Stimulated activated naive CD4-positive, alpha-beta T cell treated with Interleukin-2 at 50 U/mL for 16 hours (primary cell): ENCODE results near the gene ARGLU1.
A peak's percentile ranks its signal among the peaks of the same experiment; 100 is the strongest.
"Not testable (repeated sequence)": the region's sequence is repeated elsewhere in the genome, so short reads cannot be mapped to it uniquely, and the experiment has no call there.

Experiments used
- DNase-seq: peaks from one replicate; lab custom pipeline; 2025; lab: John Stamatoyannopoulos, UW

ARGLU1 gene

DNA sequence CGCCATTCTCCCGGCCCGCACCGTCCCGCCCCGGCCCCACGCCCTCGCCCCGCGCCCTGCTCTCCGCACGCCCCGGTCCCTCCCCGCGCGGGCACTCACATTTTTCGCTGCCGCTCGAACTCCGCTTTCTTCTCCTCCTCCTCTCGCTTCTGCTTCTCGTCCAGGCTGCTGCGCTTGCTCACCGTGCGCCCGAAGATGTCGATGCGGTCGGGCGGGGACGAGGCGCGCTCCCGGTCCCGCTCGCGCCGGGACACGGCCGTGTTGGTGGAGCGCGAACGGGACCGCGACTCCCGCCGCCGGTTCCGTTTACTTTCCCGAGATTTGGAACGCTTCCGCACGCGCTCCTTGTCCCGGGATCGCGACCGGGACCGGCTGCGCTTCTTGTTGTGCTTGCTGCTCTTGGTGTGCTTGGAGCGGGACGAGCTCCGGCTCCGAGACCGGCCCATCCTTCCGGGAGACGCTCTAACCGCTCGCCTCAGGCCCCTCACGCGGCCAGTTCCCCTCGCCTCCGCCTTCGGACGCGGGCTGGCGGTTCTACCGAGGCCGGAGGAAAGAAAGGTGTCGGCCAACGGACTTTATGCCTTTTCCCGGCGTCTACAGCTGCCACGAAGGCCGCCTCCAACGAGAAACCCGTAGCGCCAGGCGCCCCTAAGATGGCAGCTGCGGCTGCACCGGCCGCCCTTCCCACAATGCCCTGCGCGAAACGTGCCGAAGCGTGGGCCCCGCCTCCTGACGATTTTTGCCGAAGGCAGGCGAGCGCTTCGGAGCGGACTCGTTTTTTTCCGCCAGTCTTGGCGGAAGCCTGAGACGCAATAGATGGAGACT, at the start of gene ARGLU1:
Gene ARGLU1, minus strand, starts transcription at position 664 of the 825 bp plus-strand sequence. Its CDS starts 218 bp downstream, at position 446.
- peak; percentile 92 for DNase-seq

- DNase-seq: no peak
Measured at GRCh38 chr13:106617561-106617960, 49.6 kb upstream of the ARGLU1 start.

GRCh38 chr13:106616729-106617128, 48.8 kb upstream of the ARGLU1 start:
- no peak for DNase-seq

DNA sequence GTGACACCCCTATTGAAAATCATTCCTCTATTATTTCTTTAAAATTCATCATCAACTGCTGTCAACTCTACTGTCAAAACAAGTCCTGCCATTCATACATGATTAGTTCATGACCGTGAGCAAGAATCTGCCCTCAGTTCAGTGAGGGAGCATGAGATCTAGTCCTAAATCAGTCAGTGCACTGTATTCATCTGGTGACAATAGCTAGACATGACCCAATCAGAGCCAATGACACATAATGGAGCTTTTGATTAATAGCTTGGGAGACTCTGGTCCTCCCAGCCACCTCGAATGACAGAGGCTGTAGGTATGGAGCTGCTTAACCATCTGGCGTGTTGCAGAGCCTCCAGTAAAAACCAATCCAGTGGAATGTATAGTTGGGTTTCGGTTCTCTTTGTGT, 46.9 kb upstream of the ARGLU1 start:
- no peak for DNase-seq

GRCh38 chr13:106612688-106613087, 44.8 kb upstream of the ARGLU1 start:
- no peak for DNase-seq

DNA sequence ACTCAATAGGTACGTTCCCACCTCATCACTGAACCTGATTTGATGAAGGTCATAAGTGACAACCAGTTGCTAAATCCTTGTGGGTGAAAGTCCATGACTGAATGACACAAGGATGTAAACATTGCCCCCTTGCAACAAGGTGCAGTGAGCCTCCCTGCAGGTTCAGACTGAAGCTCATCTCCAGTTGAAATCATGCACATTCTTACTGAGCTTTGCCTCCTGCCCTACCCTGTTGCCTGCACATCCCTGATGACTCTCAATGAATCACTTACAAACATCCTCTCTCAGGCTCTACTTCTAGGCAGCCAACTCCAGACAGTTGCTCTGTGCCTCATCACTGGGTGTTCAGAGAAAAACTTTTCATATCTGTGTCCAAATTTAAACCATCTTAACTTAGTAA, 42.5 kb upstream of the ARGLU1 start:
- no peak for DNase-seq

- DNase-seq: no peak
Measured at GRCh38 chr13:106609116-106609515, 41.2 kb upstream of the ARGLU1 start.

- DNase-seq: no peak
Measured at GRCh38 chr13:106603546-106603945, 35.6 kb upstream of the ARGLU1 start.

DNA sequence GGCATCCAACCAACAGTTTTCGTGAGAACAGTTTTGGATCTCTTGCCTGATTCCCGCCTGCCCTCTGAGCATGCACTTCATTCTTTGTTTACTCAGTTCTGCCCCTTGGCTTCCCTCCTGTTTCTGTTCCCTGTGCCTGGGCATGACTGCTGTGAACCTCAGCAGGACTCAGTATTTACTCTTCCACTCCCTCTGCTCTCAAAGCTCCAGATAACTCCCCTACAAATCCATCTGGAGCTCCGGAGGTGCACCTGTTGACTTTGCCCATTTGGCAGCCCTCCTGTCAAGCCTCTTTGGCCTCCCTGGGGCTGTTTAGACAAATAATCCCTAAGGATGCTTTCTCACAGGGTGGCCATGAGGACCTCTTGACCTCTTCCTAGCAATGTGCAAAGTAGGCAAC, 34.2 kb upstream of the ARGLU1 start:
- DNase-seq: no peak

- DNase-seq: no peak
Measured at GRCh38 chr13:106601489-106601888, 33.6 kb upstream of the ARGLU1 start.

- DNase-seq: not testable (repeated sequence)
Measured at GRCh38 chr13:106600798-106601135, 32.8 kb upstream of the ARGLU1 start.

- DNase-seq: no peak
Measured at GRCh38 chr13:106599875-106600797, 32.2 kb upstream of the ARGLU1 start.

- no peak for DNase-seq
Measured at GRCh38 chr13:106597749-106598395, 29.9 kb upstream of the ARGLU1 start.

DNA sequence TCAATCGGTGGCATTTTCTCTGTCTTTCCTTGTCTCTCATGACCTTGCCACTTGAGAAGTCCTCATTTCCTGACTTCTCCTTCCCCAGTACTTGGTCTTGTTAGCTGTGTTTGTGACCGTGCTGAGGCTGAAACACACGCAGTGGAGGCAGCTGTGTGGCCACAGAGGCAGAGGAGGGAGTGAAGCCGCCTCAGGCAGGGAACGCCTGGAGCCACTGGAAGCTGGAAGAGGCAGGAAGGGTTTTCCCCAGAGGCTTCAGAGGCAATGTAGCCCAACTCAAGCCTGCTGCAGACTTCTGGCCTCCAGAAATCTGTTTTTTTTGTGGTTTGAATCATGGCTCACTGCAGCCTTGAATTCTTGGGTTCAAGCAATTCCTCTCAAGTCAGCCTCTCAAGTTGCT, 29.2 kb upstream of the ARGLU1 start:
- no peak for DNase-seq

GRCh38 chr13:106596275-106596937, 28.5 kb upstream of the ARGLU1 start:
- DNase-seq: no peak

DNA sequence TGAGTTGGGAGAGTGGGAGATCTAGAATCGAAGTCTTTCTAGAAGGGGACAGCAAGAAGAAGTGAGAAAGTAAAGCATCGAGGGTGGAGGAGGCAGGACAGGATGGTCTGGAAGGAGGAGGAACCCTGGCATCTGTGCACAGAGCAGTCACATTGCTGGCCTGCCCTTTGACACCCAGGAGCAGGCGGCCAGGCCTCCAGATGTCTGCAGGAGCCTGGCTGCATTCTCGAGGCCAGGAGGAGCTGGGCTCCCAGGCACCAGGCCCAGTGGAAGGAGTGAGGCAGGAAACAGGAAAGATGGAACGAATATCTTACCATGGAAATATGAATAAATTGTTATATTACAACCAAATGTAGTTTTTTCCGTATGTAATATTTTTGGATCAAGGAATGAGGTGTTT, 27.7 kb upstream of the ARGLU1 start:
- DNase-seq: no peak

GRCh38 chr13:106594980-106595379, 27.0 kb upstream of the ARGLU1 start:
- DNase-seq: no peak

DNA sequence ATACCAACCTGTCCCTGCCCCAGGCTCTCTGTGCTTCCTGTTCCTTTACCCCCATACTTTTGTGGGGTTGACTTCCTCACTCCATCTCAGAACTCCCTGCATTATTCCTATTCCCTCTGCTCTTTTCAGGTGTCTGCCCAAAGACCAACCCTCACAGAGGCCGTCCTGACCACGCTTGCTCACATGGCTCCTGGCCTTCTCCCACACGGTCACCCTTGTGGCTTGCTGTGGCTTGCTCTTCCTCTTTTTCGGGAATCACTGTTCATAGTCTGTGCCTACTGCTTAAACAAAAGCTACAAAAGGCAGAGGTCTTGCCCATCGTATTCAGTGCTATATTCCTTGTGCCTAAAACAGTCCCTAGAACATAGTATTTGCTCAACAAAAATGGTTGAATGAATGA, 25.2 kb upstream of the ARGLU1 start:
- DNase-seq: no peak

- no peak for DNase-seq
Measured at GRCh38 chr13:106591299-106591698, 23.4 kb upstream of the ARGLU1 start.

GRCh38 chr13:106589716-106590115, 21.8 kb upstream of the ARGLU1 start:
- DNase-seq: no peak

DNA sequence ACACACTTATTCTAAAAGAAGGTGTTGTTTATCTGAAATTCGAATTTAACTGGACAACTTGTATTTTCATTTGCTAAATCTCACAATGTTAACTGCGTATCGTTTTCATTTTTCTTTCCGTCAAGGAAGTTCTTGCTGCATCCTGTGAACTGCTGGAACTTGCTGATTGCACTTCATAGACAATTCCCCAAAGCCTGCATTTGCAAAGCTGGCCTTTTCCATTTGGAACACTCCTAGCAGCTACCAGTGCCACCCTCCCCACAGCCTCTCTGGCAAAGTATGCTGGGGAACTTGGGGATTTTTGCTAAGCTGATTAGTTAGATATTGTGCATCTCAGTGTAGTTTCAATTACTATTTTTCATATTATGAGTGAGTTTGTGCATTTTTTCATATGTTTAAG, 20.4 kb upstream of the ARGLU1 start:
- no peak for DNase-seq

GRCh38 chr13:106587787-106588186, 19.9 kb upstream of the ARGLU1 start:
- DNase-seq: no peak
